ENCODE results near the gene FCRL5. TPM values are rescaled to one million over a fixed set of nuclear protein-coding genes. Genes with fewer than 3 reads are reported as not detected.

The FCRL5 gene
- total RNA-seq, 1 donor from 2014 or later, result not detected

DNA sequence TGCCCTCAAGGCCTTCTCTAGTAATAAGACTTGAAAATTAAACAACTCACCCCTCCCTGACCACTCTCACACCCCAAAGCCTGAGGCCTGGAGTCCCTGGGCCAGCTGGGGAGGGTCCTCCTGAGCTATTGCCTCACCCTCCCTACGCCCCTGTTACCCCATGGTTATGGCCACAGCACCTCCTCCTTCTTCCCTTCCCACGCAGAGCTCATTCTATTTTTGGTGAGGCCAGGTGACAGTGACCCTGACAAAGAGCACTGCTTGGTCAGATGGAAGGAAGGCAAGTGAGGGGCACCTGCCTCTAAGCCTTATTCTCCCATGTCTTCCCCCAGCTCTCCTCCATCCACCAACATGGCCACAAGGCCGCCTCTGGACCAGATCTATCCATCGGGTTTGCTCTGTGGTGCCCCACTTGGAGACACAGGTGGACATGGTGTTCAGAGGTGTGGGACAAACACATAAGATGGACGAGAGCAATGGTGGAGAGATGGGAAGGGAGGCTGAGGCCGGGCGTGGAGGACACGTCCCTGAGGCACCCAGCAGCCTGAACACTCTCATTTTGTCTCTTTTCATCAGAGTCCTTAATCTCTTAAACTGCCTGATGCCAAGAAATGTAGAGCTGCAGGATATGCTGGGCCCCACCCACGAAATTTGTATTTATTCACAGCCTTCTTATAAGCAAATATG lies 42.6 kb downstream of the FCRL5 start:
- Mint-ChIP-seq H3K4me1 (no peaks in the 10 kb centered on the region), H3K27ac (no peak overlapping the region), H3K36me3 (no peaks in the 10 kb centered on the region), H3K27me3 (ENCODE audit: insufficient read depth, low read depth) (peaks cover 2% of the 10 kb centered on the region), H3K9me3 (no peaks in the 10 kb centered on the region), H3K4me3 (no peak overlapping the region)
- no peaks in the 10 kb centered on the region for H3F3A ChIP-seq (ENCODE audit: low read depth)
- no peak overlapping the region for H2AFZ ChIP-seq (replicated peaks)
- TF ChIP-seq, protein P1, sequence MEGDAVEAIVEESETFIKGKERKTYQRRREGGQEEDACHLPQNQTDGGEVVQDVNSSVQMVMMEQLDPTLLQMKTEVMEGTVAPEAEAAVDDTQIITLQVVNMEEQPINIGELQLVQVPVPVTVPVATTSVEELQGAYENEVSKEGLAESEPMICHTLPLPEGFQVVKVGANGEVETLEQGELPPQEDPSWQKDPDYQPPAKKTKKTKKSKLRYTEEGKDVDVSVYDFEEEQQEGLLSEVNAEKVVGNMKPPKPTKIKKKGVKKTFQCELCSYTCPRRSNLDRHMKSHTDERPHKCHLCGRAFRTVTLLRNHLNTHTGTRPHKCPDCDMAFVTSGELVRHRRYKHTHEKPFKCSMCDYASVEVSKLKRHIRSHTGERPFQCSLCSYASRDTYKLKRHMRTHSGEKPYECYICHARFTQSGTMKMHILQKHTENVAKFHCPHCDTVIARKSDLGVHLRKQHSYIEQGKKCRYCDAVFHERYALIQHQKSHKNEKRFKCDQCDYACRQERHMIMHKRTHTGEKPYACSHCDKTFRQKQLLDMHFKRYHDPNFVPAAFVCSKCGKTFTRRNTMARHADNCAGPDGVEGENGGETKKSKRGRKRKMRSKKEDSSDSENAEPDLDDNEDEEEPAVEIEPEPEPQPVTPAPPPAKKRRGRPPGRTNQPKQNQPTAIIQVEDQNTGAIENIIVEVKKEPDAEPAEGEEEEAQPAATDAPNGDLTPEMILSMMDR (IDR thresholded peaks at IDR 0.05), result no peak
- no peak for TF ChIP-seq EZH2phosphoT487 (IDR thresholded peaks at IDR 0.05)
- TF ChIP-seq EZH2 (IDR thresholded peaks at IDR 0.05), result no peak
- no peaks in the 10 kb centered on the region for H3K27me3 ChIP-seq
- H4K20me1 ChIP-seq (ENCODE audit: low read depth), result no peaks in the 10 kb centered on the region
- H3K4me3 ChIP-seq, result no peak overlapping the region
- no peaks in the 10 kb centered on the region for H3K79me2 ChIP-seq (ENCODE audit: low read depth)
- H3K4me1 ChIP-seq, result no peaks in the 10 kb centered on the region
- no peak overlapping the region for H3K4me2 ChIP-seq
- H3K9ac ChIP-seq, result no peak overlapping the region
- H3K36me3 ChIP-seq, result no peaks in the 10 kb centered on the region
- DNase-seq (ENCODE audit: low spot score), result no peak
- no peak overlapping the region for H3K27ac ChIP-seq
- no peaks in the 10 kb centered on the region for H3K9me3 ChIP-seq (ENCODE audit: low read depth)

DNA sequence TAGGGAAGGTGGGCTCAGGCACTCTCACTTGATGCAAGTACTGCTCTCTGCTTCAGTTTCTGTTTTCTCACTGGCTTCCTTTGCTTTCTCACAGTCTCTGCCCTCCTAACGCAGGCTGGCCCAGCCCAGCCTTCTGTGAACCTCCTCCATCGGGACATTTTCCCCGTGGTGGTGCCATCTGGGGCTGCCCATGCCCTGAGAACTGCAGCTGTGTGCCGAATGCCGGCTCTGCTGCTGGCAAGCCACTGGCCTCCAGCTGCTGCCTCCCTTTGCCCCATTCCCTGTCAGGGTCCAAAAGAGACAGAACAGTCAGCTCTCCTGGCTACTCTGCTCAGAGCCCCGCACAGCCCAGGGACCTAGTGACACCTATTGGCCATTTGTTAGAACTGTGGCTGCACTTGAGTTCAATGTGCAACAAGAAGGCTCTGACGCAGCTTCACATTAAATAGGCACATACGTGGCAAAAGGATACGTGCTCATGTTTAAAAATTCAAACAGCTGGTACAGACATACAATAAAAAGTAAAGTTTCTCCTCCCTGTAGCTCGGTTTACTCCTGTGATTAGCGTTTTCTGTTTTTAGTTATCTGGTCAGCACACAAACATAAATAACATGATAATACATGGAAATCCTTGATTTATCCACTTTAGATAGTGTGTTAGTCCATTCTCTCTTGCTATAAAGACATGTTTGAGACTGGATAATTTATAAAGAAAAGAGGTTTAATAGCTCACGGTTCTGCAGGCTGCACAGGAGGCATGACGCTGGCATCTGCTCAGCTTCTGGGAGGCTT lies 46.6 kb downstream of the FCRL5 start:
- H3K4me1 ChIP-seq, result no peaks in the 10 kb centered on the region

DNA sequence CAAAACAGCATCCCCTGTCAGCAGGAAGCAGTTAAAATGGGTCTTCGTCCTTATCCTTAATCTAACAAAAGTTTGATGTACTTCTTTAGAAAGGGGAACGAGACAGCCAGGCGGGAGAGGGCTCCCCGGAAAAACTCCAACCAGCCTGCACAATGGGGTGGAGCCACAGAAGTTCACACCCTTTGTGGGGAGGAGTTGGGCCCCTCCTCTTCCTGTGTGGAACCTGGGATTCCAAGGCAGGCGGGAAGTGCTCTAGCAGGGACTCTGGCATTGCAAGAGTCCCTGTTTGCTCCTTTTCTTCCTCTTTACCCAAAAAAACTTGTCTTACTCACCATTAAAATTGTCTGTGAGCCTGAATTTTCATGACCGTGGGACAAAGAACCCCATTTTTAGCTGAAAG lies 47.7 kb downstream of the FCRL5 start:
- Histone ChIP-seq H3K4me3 (no peak overlapping the region), H3F3A (ENCODE audit: low read depth) (no peaks in the 10 kb centered on the region), H3K79me2 (ENCODE audit: low read depth) (no peaks in the 10 kb centered on the region), H3K4me1 (no peaks in the 10 kb centered on the region), H3K27ac (no peak overlapping the region), H2AFZ (replicated peaks) (no peak overlapping the region), H3K27me3 (no peaks in the 10 kb centered on the region), H3K36me3 (no peaks in the 10 kb centered on the region), H4K20me1 (ENCODE audit: low read depth) (no peaks in the 10 kb centered on the region), H3K9ac (no peak overlapping the region), H3K4me2 (no peak overlapping the region), H3K9me3 (ENCODE audit: low read depth) (no peaks in the 10 kb centered on the region)
- Mint-ChIP-seq H3K4me1 (no peaks in the 10 kb centered on the region), H3K27ac (no peak overlapping the region), H3K36me3 (no peaks in the 10 kb centered on the region), H3K4me3 (no peak overlapping the region), H3K9me3 (no peaks in the 10 kb centered on the region), H3K27me3 (ENCODE audit: insufficient read depth, low read depth) (no peaks in the 10 kb centered on the region)
- no peak for DNase-seq (ENCODE audit: low spot score)
- TF ChIP-seq EZH2 (IDR thresholded peaks at IDR 0.05), result no peak
- no peak for TF ChIP-seq EZH2phosphoT487 (IDR thresholded peaks at IDR 0.05)
- TF ChIP-seq, protein P1 (IDR thresholded peaks at IDR 0.05), result no peak

More for the DNA sequence above, 46.6 kb downstream of the FCRL5 start:
- Mint-ChIP-seq H3K27me3 (ENCODE audit: insufficient read depth, low read depth) (no peaks in the 10 kb centered on the region), H3K4me1 (no peaks in the 10 kb centered on the region), H3K36me3 (no peaks in the 10 kb centered on the region), H3K4me3 (no peak overlapping the region), H3K9me3 (no peaks in the 10 kb centered on the region), H3K27ac (no peak overlapping the region)
- Histone ChIP-seq H3K4me3 (no peak overlapping the region), H3K4me2 (no peak overlapping the region), H3K36me3 (no peaks in the 10 kb centered on the region), H3K9ac (no peak overlapping the region), H3K27ac (no peak overlapping the region), H2AFZ (replicated peaks) (peak overlapping the region; percentile 69), H4K20me1 (ENCODE audit: low read depth) (no peaks in the 10 kb centered on the region), H3K9me3 (ENCODE audit: low read depth) (no peaks in the 10 kb centered on the region), H3F3A (ENCODE audit: low read depth) (no peaks in the 10 kb centered on the region), H3K27me3 (no peaks in the 10 kb centered on the region), H3K79me2 (ENCODE audit: low read depth) (no peaks in the 10 kb centered on the region)
- DNase-seq (ENCODE audit: low spot score), result peak; percentile 82
- TF ChIP-seq EZH2phosphoT487 (IDR thresholded peaks at IDR 0.05), result no peak
- TF ChIP-seq EZH2 (IDR thresholded peaks at IDR 0.05), result no peak
- TF ChIP-seq, protein P1 (IDR thresholded peaks at IDR 0.05), result peak; percentile 83
